HCT116 (cell line): Measurements from ENCODE around the gene RAPGEF1.

Source experiments
- CEBPB ChIP-seq: IDR thresholded peaks from 2 replicates; pipeline ENCODE4 v1.6.1; 2012; ENCODE audit warnings: low read depth
- CTCF ChIP-seq, 3 experiments: fragments of 200-600 bp in 1 of 3; sonication (generic) in 1 of 3; IDR thresholded peaks in 2 of 3; conservative IDR thresholded peaks in 1 of 3; 2 replicates each; pipeline ENCODE4 v1.5.1; 2012 to 2017; ENCODE audit warnings: low read depth in 2 of 3, low read length in 2 of 3, antibody characterized with exemption in 1 of 3, borderline replicate concordance in 1 of 3, control low read depth in 1 of 3, mild to moderate bottlenecking in 1 of 3, mixed read lengths in 1 of 3, mixed run types in 1 of 3, moderate library complexity in 1 of 3; ENCODE audit not compliant: insufficient read depth in 1 of 3
- EGR1 ChIP-seq: IDR thresholded peaks from 2 replicates; pipeline ENCODE4 v1.6.1; 2012; ENCODE audit warnings: low read depth
- EZH2 ChIP-seq: fragments of 200-600 bp; sonication (generic); IDR thresholded peaks from 2 replicates; pipeline ENCODE4 v1.6.1; 2017; ENCODE audit warnings: antibody characterized with exemption, mixed run types
- EZH2phosphoT487 ChIP-seq: fragments of 200-600 bp; IDR thresholded peaks from 2 replicates; pipeline ENCODE4 v1.6.1; 2018; ENCODE audit warnings: antibody characterized with exemption, borderline replicate concordance
- FOSL1 ChIP-seq: IDR thresholded peaks from 2 replicates; pipeline ENCODE4 v1.6.1; 2012; ENCODE audit warnings: low read depth
- MAX ChIP-seq: IDR thresholded peaks from 2 replicates; pipeline ENCODE4 v1.6.1; 2012
- POLR2A ChIP-seq: IDR thresholded peaks from 2 replicates; pipeline ENCODE4 v1.7.0; 2011; ENCODE audit warnings: borderline replicate concordance; ENCODE audit not compliant: insufficient read depth, insufficient read length; ENCODE audit errors: extremely low read depth
- POLR2AphosphoS5 ChIP-seq: IDR thresholded peaks from 2 replicates; pipeline ENCODE4 v1.6.1; 2011; ENCODE audit warnings: mild to moderate bottlenecking, low read depth, low read length, moderate library complexity
- RAD21 ChIP-seq: IDR thresholded peaks from 2 replicates; pipeline ENCODE4 v1.6.1; 2012; ENCODE audit warnings: low read depth, mild to moderate bottlenecking
- SIN3A ChIP-seq: IDR thresholded peaks from 2 replicates; pipeline ENCODE4 v1.6.1; 2012; ENCODE audit warnings: low read depth
- SP1 ChIP-seq: IDR thresholded peaks from 2 replicates; pipeline ENCODE4 v1.6.1; 2012; ENCODE audit warnings: low read depth
- ZNF274 ChIP-seq: fragments of 200-500 bp; sonication (Bioruptor generic); IDR thresholded peaks from 2 replicates; pipeline ENCODE4 v1.6.1; 2014; ENCODE audit warnings: mild to moderate bottlenecking, low read depth, low read length, inconsistent platforms

GRCh38 chr9:131764568-131764967, 24.7 kb upstream of the RAPGEF1 start:
- TF ChIP-seq POLR2AphosphoS5 (no peak), CTCF (IDR thresholded peaks at IDR 0.05 in 2 of 3, conservative IDR thresholded peaks at IDR 0.05 in 1 of 3; ENCODE audit: borderline replicate concordance in 1 of 3, insufficient read depth in 1 of 3, low read depth in 2 of 3, low read length in 2 of 3) (no peak), SIN3A (no peak), MAX (no peak), POLR2A (no peak), EGR1 (no peak), SP1 (no peak), ZNF274 (no peak), EZH2 (no peak), FOSL1 (no peak), RAD21 (no peak), CEBPB (no peak), EZH2phosphoT487 (no peak)
